Activated naive CD8-positive, alpha-beta T cell (primary cell): Measurements from ENCODE around the gene MYZAP.
"Not testable (repeated sequence)": the region's sequence is repeated elsewhere in the genome, so short reads cannot be mapped to it uniquely, and the experiment has no call there.

Experiments
- H3K27ac Mint-ChIP-seq: one replicate; pipeline ENCODE4 v1.8.0; 2021; ENCODE audit warnings: mixed read lengths
- H3K27me3 Mint-ChIP-seq: one replicate; pipeline ENCODE4 v1.8.0; 2021; ENCODE audit warnings: mixed read lengths
- H3K36me3 Mint-ChIP-seq: one replicate; pipeline ENCODE4 v1.8.0; 2021; ENCODE audit warnings: mixed read lengths
- H3K4me1 Mint-ChIP-seq: one replicate; pipeline ENCODE4 v1.8.0; 2021; ENCODE audit warnings: low read depth, mixed read lengths
- H3K4me3 Mint-ChIP-seq: one replicate; pipeline ENCODE4 v1.8.0; 2021; ENCODE audit warnings: mild to moderate bottlenecking, mixed read lengths
- H3K9me3 Mint-ChIP-seq: one replicate; pipeline ENCODE4 v1.8.0; 2021; ENCODE audit warnings: low read depth, mixed read lengths

Gene MYZAP

GRCh38 chr15:57614241-57614640 lies 22.5 kb downstream of the MYZAP start:
- Mint-ChIP-seq H3K4me1 (no peaks in the 10 kb centered on the region), H3K9me3 (no peaks in the 10 kb centered on the region), H3K4me3 (no peak overlapping the region), H3K27me3 (no peaks in the 10 kb centered on the region), H3K27ac (no peak overlapping the region), H3K36me3 (no peaks in the 10 kb centered on the region)

- H3K9me3 Mint-ChIP-seq, H3K4me1 Mint-ChIP-seq, H3K27me3 Mint-ChIP-seq, H3K4me3 Mint-ChIP-seq, H3K36me3 Mint-ChIP-seq, H3K27ac Mint-ChIP-seq: not testable (repeated sequence)
Measured at GRCh38 chr15:57615951-57616496, 24.3 kb downstream of the MYZAP start.

- Mint-ChIP-seq H3K27ac (no peak overlapping the region), H3K4me3 (no peak overlapping the region), H3K36me3 (no peaks in the 10 kb centered on the region), H3K9me3 (no peaks in the 10 kb centered on the region), H3K4me1 (no peaks in the 10 kb centered on the region), H3K27me3 (no peaks in the 10 kb centered on the region)
Measured at GRCh38 chr15:57618325-57618724, 26.6 kb downstream of the MYZAP start.

DNA sequence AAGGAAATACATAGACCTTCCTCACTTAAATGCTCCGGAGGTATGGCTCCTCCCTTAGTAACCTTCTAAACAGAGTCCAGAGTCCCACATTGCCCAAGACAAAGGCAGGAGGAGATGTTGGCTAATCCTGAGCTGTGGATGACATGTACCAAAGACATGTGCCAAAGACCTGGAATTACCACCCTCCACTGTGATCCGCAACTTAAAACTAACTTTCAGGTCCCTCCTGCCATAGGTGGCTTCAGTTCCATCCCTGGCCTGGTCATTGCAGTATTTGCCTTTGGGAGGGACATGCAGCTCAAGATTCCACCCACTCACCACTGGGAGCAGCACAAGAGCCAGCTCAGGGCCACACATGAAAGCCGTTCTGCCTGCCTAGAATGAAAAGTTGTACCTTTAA lies 28.0 kb downstream of the MYZAP start:
- Mint-ChIP-seq H3K4me1 (no peaks in the 10 kb centered on the region), H3K9me3 (no peaks in the 10 kb centered on the region), H3K27ac (no peak overlapping the region), H3K36me3 (no peaks in the 10 kb centered on the region), H3K27me3 (peaks cover 1% of the 10 kb centered on the region), H3K4me3 (no peak overlapping the region)

DNA sequence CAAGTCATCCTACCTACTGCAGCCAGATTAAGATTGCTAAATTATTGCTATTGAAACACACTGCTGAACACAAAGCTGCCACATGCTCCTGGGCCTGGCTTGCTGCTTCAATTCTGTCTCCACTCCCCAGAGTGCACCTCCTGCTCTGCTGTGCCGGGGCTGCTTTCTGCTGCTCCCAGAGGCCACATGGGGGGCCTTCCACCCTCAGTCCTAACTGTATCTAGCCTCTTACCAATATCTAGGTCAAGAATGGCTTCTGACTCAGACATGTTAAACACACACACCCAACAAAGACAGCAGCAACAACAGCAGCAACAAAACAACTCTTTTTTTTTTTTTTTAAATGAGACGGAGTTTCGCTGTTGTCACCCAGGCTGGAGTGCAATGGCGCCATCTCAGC lies 33.0 kb downstream of the MYZAP start:
- Mint-ChIP-seq H3K4me1 (no peaks in the 10 kb centered on the region), H3K27ac (no peak overlapping the region)

GRCh38 chr15:57625703-57626448 lies 34.2 kb downstream of the MYZAP start:
- H3K27ac Mint-ChIP-seq = no peak overlapping the region
- no peaks in the 10 kb centered on the region for H3K36me3 Mint-ChIP-seq
- H3K4me1 Mint-ChIP-seq = no peaks in the 10 kb centered on the region
- H3K27me3 Mint-ChIP-seq = peaks cover 4% of the 10 kb centered on the region
- no peak overlapping the region for H3K4me3 Mint-ChIP-seq
- no peaks in the 10 kb centered on the region for H3K9me3 Mint-ChIP-seq

More for the DNA sequence above, 33.0 kb downstream of the MYZAP start:
- Mint-ChIP-seq H3K4me3 (no peak overlapping the region), H3K27me3 (peaks cover 4% of the 10 kb centered on the region), H3K9me3 (no peaks in the 10 kb centered on the region), H3K36me3 (no peaks in the 10 kb centered on the region)

DNA sequence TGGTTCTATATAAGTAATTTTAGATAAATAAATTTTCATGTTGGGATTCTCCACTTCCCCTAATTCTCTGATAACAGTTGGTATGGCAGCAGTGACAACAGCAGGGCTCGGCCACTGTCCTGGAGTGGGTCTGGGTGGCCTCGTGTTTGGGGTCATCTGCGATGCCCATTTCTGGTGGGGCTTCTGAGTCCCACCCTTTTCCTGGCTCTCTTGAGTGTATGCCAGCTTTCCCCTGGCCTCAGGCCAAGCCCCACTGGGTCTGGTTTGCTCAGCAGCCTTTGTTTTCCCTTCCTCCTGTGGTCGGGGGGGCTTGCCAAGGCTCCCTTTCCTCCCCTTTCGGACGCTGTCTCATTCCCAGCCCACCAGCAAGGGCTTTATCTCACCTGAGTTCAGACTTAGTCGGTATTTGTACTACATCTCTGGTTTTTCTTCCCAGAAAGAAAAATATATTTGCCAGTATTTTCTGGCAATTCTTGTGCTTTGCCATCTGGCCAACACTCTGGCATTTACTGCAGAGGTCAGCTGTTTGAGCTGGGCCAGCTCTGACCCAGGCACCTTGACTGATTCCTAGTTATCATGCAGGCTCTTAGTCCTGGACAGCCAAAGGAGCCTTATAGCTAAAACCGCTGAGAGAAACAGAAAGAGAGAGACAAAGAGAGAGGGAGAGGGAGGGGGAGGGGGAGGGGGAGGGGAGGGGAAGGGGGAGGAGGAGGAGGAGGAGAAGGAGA lies 35.2 kb downstream of the MYZAP start:
- H3K4me3 Mint-ChIP-seq = no peak overlapping the region
- H3K27me3 Mint-ChIP-seq = peaks cover 4% of the 10 kb centered on the region
- H3K27ac Mint-ChIP-seq = no peak overlapping the region
- no peaks in the 10 kb centered on the region for H3K4me1 Mint-ChIP-seq
- no peaks in the 10 kb centered on the region for H3K36me3 Mint-ChIP-seq
- no peaks in the 10 kb centered on the region for H3K9me3 Mint-ChIP-seq

DNA sequence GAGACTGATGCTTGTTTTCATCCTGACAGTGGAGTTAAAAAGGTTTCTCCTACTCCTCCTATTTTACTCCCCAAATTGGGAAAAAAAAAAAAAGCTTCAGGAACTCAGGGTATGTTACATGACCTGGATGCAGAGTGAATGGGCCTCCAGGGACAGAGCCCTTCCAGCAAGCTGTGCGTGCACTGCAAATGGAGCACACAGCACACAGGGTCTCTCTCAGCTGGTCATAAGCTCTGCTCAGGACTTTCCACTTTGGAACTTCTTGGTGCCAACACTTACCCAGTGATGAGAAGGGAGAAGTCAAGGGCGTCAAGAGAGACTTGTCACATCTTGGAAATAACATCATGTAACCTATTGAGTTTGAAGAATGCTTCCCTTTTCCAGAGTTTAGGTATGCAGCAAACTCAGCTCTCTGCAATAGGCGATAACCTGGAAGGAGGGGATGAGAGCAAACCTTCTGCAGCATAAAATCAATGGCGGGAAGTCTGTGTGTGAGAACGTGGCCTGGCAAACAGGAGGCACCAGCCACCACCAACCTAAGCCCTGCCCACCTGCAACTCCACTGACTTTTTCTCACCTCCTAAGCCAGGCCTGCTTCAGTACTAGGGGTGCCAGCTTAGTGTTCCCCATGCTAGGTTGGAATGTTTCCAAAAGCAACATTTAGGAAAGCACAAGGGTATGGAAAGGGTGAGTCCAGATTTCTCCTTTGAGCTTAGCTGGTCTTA lies 39.8 kb downstream of the MYZAP start:
- Mint-ChIP-seq H3K36me3 (no peaks in the 10 kb centered on the region), H3K9me3 (no peaks in the 10 kb centered on the region), H3K4me3 (no peak overlapping the region), H3K4me1 (no peaks in the 10 kb centered on the region), H3K27me3 (peaks cover 2% of the 10 kb centered on the region), H3K27ac (no peak overlapping the region)

GRCh38 chr15:57634290-57634689 lies 42.6 kb downstream of the MYZAP start:
- H3K4me1 Mint-ChIP-seq = no peaks in the 10 kb centered on the region
- no peaks in the 10 kb centered on the region for H3K9me3 Mint-ChIP-seq
- H3K27me3 Mint-ChIP-seq = no peaks in the 10 kb centered on the region

DNA sequence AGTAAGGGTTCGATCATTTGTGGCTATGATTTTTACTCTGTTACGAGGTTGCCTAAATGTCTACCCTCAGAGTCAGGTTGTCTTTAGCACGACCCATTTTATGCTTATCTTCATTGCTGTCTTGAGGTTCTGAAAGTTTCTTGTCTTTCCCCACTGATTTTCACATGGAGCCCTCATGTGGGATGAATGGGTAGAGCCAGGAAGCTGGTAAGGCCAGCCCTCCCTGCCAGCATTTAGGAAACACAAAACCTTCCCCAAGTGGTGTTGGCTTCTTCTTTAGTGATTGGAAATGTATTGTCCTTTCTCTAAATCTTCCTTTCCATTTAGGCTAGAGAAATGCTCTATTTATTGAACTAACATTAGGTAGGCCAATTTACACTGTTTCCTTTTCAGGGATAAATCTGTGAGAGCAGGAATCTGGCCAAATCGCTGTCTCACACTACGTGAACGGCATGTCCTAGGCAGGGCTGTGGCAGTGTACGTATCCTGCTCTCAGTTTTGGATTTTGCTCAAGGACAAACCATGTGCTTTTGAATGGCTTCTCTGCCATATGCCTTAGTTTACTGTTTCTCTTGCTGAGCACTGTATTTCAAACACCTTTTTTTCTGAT lies 43.7 kb downstream of the MYZAP start:
- Mint-ChIP-seq H3K9me3 (no peaks in the 10 kb centered on the region), H3K27ac (no peak overlapping the region), H3K27me3 (no peaks in the 10 kb centered on the region)

More at GRCh38 chr15:57634290-57634689, 42.6 kb downstream of the MYZAP start:
- no peak overlapping the region for H3K27ac Mint-ChIP-seq
- H3K36me3 Mint-ChIP-seq = no peaks in the 10 kb centered on the region
- H3K4me3 Mint-ChIP-seq = no peak overlapping the region

GRCh38 chr15:57637846-57638245 lies 46.1 kb downstream of the MYZAP start:
- H3K4me3 Mint-ChIP-seq = no peak overlapping the region
- no peaks in the 10 kb centered on the region for H3K36me3 Mint-ChIP-seq
- H3K9me3 Mint-ChIP-seq = no peaks in the 10 kb centered on the region
- no peak overlapping the region for H3K27ac Mint-ChIP-seq
- no peaks in the 10 kb centered on the region for H3K27me3 Mint-ChIP-seq
- H3K4me1 Mint-ChIP-seq = peaks cover 2% of the 10 kb centered on the region

More for the DNA sequence above, 43.7 kb downstream of the MYZAP start:
- H3K4me1 Mint-ChIP-seq = no peaks in the 10 kb centered on the region
- H3K36me3 Mint-ChIP-seq = no peaks in the 10 kb centered on the region
- H3K4me3 Mint-ChIP-seq = no peak overlapping the region

- H3K36me3 Mint-ChIP-seq = no peaks in the 10 kb centered on the region
- H3K4me1 Mint-ChIP-seq = peaks cover 2% of the 10 kb centered on the region
- no peak overlapping the region for H3K27ac Mint-ChIP-seq
- no peaks in the 10 kb centered on the region for H3K9me3 Mint-ChIP-seq
- no peaks in the 10 kb centered on the region for H3K27me3 Mint-ChIP-seq
- no peak overlapping the region for H3K4me3 Mint-ChIP-seq
Measured at GRCh38 chr15:57639306-57639705, 47.6 kb downstream of the MYZAP start.

DNA sequence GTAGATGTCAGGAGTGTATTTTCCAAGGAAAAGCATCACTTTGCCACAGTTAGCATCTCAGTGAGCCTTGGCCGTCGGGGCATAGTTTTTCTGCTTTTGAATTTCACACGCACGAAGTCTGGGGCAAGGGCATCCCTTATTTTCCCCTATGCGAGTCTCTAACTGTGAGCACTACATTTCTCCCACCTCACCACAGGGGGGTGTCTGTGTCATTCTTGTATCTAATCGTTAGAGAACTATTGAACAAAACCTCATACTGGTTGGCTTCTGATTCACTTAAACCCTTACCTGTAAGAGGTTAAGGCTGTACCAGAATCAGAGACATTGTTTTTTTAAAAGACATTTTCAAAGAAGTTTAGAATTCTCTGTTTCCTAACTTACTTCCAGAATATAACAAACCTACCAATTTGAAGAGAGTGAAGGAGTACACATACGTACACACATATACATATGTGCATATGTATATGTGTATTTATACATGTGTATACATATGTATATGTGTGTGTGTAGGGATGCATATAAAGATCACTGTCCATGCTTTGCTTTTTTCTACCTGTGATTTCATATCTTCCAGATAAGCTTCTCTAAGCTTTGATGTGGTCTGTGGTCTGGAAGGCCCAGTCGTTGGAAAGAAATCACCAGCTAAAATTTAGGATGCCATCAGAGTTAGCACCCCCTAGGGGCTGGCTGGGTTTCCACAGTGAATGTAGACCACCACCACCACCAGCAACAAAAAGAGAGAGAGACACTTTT lies 49.4 kb downstream of the MYZAP start:
- Mint-ChIP-seq H3K36me3 (no peaks in the 10 kb centered on the region), H3K4me1 (peaks cover 2% of the 10 kb centered on the region), H3K4me3 (no peak overlapping the region), H3K9me3 (no peaks in the 10 kb centered on the region), H3K27me3 (no peaks in the 10 kb centered on the region), H3K27ac (no peak overlapping the region)

- peaks cover 2% of the 10 kb centered on the region for H3K4me1 Mint-ChIP-seq
- no peak overlapping the region for H3K27ac Mint-ChIP-seq
- H3K4me3 Mint-ChIP-seq = no peak overlapping the region
- H3K27me3 Mint-ChIP-seq = no peaks in the 10 kb centered on the region
- H3K9me3 Mint-ChIP-seq = no peaks in the 10 kb centered on the region
- no peaks in the 10 kb centered on the region for H3K36me3 Mint-ChIP-seq
Measured at GRCh38 chr15:57643826-57644225, 52.1 kb downstream of the MYZAP start.
